Stimulated activated naive CD4-positive, alpha-beta T cell treated with Interleukin-2 at 50 U/mL for 16 hours (primary cell): ENCODE results near the gene COL23A1.

Experiments used
- DNase-seq: peaks from one replicate; lab custom pipeline; 2025; lab: John Stamatoyannopoulos, UW

The COL23A1 gene

DNA sequence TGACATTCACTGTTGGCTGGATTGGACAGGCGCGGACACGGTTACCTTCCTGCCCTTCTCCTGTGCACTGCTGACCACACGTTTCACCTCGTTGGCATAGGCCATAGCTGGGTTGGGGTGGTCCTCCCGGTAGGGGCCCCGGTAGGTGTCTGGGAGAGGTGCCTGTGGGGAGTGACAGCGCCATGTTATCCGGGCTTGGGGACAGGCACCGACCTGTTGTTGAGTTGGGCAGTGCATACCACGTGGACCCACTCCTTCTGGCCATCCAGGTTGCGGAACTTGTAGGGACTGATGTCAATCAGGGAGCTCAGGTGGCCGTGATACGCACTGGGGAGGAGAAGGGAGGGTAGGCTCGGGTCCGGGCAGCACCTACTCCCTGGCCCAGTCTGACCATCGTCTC is 365.8 kb downstream of the COL23A1 start:
- no peak for DNase-seq

DNA sequence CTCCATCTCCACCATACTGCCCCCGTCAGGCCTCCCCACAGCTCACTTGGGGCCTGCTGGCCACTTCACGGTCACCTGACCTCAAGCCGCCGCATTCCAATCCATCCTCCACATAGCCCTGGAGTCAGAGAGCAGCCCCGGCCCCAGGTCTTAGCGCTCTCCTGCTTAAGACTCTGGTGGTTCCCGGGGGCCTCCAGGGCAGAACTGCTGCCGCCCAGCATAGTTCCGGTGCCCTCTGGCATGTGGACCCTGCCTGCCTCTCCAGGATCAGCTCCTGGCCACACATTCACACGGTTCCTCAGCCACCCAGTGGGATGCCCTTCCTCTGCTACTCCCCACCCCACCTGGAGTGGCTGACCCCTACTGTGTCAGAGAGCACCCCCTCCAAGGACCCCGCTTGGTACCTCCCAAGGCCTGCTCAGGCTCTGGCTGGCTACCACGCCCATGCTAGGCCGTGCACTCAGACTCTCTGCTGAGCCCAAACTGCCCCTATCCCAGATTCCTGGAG is 366.3 kb downstream of the COL23A1 start:
- DNase-seq = no peak

DNA sequence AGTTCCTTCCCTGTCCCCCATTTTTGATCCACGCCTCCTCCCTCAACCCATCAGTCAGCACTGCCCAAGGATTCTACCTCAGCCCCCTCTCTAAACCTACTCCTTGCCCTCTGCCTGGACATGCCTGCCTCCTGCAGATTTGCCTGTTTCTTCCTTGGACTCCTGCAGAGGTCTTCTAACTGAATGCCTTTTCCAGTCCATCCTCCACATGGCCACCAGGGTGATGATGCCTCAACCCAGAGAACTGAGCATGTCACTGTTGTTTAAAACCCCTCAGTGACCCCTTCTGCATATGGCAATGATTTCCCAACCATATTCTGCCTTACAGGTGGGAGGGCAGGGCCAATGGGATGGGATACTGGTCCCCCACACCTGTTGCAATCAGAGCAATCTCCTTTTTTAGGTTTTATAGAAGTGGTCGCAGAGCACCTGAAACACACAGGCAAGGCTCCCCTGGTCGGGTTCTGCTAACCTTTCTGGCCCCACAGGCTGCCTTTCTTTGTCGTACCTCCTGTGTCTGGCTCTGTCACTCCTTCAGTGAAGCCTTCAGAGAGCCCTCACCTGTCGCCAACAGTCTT is 366.9 kb downstream of the COL23A1 start:
- DNase-seq = no peak

DNA sequence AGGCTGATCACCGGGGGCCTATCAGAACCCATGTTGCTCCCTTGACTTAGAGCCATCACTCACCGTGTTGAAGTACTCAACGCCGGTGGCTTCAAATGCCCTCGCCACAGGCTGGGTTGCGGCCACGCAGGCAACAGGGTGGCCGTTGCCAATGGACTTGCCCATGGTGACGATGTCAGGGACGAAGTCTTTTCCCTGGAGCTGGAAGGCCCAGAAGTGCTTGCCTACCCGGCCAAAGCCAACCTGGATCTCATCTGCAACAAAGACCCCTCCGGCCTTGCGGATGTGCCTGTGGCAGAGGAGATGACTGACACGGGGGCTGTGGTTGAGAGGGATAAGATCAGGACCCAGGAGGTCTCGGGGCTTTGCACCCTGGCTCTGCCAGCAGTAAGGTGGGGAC is 367.9 kb downstream of the COL23A1 start:
- DNase-seq = no peak

DNA sequence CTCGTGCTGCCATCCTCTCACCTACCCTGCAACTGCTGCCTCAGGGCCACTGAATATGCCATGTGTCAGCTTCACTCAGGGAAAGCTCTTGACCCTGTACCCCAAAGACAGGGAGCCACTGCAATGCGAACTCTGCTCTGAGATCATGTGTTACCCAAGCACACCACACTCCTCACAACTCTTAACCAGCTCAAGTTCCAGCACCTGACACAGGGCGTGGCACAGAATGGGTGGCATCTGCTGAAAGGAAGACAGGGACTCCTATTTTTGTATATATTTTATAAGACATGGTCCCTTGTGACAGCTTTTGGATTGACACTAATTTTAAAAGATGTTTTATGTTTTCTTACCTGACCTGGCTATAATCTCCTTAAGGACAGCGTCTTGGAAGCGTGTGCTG is 368.3 kb downstream of the COL23A1 start:
- no peak for DNase-seq

DNA sequence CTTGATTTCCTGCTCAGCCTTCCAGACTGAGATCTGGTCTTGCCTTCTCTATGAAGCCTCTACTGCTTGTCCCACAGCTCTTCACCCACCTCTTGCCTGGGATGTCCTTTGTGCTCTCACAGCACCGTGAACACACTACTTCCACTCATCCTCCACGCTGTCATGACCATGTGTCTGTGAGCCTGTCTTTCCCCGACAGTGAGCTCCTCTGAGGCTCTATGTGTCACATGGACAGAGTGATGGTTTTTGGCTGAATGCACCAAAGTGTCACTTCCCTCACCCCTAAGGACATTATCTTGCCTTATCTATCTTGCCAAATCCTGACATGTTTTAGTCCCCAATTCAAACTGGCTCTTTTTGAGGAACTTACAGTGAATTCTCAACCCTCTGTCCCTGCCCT is 368.9 kb downstream of the COL23A1 start:
- no peak for DNase-seq

DNA sequence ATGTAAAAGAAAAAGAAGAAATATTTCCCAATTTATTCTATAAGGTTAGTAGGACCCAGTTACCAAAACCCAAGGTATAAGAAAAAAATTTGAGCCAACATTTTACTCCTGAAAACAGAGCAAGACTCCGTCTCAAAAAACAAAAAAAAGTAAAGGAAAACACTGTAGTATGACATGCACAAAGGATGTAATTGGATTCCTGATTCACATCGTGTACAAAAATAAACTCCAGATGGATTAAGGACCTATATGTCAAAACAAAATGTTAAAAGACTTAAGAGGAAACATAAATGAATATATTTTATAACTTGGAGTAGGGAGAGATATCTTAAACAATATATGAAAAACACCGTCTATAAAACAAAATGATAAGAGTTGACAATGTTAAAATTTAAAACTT is 371.4 kb downstream of the COL23A1 start:
- no peak for DNase-seq

DNA sequence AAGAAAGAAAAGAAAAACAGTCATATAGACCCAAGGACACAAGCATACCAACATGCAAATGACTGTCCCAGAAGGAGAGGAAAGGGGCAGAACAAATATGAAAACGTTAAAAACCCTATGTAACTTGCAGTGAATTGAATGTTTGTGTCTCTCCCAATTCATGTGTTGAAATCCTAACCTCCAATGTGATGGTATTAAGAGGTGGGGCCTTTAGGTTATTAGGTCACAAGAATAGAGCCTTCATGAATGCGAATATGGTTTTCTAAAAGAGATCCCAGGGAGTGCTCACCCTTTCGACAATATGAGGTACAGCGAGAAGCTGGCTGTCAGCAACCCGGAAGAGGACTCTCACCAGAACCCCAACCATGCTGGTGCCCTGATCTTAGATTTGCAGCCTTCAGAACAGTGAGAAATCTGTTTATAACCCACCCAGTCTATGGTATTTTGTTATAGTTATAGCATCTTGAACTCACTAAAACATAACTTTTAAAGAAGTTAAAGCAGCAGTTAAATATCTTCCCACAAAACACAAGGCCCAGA is 371.9 kb downstream of the COL23A1 start:
- no peak for DNase-seq

DNA sequence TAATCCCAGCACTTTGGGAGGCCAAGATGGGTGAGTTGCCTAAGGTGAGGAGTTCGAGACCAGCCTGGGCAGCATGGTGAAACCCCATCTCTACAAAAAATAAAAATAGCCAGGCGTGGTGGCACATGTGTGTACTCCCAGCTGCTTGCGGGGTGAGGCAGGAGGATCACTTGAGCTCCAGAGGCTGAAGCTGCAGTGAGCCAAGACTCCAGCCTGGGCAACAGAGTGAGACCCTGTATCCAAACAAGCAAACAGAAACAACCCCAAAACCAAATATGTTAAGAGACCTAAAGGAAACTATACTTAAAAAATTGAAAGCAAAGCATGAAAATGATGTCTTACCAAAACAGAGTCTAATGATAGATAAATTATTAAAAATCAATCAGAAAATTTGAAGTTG is 373.4 kb downstream of the COL23A1 start:
- no peak for DNase-seq

DNA sequence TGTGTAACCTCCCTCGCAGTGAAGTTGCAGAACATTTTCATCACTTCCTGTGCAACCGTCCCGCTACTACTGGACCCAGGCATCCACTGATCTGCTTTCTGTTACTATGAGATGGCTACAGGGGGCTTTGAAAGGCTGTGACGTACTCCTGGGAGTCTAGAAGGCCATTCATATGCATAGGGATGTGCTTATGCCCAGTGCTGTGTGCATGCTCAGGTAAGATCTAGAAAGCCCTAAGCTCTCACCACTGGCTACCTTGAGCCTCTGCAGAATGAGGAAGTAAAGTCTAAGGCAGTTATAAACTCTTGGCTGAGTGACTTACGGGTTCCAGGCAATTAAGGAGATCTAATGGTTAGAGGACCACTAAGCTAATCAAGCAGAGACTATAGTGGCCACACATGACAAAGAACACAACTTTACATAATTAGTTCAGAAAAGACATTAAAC is 374.1 kb downstream of the COL23A1 start:
- no peak for DNase-seq

DNA sequence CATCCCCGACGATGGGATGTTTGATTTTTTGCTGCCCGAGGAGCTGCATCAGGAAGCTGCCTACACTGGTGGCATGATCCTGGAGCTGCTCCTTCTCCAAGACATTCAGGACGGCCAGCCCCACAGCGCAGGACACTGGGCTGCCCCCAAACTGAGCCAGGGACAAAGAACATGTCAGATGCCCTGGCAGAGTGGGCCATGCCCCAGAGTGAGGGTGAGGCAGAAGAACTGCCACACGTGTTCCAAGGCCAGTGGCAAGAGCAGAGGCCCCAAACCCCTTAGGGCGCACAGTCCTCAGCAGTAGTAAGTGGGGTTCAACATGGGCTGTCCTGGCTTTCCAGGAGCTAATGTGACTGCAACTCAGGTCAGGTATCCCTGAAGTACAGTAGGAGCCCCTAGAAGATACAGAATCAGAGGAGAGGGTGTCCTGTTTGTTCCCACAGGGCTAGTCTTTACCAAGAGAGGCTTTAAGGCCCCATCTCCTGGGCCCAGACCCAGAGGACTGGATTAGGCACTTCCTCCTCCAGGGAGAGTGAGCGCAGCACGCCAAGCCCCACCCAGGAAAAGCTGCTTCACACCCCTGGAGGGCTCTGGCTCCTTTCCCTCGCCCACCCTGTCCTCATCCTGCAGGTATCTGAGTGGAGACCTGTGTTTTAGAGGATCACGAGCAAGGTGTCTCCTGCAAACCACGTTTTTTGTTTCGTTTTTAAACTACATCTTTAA is 374.8 kb downstream of the COL23A1 start:
- no peak for DNase-seq

DNA sequence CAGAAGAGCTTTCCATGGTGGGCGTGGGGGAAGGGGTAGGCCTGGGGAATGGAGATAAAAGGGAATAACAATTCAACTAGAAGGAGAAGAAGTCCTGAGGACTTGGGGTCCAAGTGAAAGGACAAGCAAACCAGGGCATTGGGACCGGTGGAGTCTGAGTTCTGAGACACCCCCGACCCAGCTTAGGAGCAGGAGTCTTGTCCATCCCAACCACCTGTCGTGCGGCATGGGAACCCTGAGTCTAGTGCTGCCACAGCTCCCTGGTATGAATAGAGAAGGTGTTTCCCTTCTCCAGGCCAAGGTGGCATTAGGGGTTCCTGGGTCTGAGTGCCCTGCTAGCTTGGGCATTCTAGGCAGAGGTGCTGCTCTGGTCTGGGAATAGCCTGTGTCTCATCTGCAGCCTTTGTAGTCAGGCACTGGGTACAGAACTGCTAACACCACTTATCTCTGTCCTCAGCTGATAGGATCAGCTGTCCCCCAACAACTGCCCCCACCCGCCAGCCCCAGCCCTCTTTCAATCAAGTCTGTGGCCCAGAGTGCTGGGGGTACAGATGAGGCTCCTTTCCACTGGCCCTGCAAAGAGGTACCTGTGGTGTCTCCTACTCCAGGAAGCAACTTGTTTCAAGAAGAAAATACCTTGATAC is 375.9 kb downstream of the COL23A1 start:
- no peak for DNase-seq

DNA sequence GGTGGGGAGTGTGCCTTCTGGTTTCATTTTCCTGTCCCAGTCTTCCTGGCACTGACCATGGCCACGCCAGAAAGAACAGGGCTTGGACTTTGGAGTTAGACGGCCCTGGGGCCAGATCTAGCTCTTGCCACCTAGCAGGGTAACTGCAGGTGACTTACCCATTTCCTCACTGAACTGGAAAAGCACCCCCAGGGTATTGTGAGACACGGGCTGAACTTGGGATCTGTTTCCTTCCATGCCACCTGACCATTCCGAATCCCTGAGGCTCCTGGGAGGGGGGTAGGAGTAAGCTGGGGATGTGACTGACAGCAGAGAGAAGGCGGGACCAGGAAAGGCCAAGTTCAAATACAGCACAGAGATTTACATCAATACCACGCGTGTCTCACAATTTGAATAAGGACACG is 376.4 kb downstream of the COL23A1 start:
- no peak for DNase-seq

DNA sequence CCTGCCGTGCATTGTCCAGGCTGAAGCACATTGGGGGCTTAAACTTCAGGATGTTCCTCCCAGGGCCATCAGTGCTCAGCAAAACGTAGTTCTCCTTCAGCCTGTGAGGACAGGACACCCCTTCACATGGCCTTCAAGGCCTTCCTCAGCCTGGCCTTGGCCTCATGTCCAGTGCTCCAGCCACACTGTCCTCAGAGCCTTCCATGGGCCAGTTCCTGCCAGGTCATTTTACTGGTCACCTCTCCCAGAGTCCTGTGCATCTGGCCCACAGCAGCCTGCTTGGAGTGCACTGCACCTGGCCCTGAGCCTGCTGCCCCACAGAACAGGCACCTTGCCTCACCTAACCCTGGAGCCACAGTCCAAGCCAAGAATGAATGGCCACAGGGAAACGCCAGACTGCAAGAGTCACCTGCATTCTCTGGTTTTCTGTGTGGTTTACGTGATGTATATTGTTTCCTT is 377.2 kb downstream of the COL23A1 start:
- no peak for DNase-seq

DNA sequence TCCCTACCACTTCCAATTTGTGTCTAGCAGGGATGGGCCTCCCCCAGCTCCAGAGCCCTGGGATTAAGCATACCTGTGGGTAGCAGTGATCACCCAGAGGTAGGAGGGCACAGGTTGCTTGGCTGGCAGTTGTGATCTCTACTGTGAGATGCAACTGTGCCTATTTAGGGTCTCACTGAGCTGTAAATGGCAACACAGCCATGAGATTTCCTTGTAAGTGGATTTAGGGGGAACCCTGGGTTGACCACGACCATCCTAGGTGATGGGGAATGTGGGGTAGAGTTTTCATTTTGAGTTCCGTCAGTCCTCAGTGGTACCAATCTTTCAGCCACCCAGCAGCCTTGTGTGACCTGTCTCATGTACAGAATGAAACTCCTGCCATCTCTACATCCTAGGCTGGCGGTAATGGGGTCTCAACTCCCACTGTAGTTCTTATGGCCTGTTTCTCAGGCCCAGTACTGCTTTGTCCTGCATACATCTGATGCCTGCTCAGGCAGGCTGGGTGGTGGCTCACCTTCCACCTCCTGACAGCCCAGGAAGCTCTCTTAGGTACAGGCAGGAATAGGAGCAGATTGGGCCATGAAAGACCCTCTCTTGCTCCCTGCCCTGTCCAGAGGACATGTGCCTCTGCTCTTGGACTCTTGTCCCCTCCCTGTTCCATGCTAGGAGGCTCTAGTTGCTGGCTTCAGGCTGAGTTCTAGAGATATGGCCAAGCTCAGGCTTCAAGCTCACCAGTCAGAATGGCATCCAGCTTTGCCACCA is 377.8 kb downstream of the COL23A1 start:
- no peak for DNase-seq

DNA sequence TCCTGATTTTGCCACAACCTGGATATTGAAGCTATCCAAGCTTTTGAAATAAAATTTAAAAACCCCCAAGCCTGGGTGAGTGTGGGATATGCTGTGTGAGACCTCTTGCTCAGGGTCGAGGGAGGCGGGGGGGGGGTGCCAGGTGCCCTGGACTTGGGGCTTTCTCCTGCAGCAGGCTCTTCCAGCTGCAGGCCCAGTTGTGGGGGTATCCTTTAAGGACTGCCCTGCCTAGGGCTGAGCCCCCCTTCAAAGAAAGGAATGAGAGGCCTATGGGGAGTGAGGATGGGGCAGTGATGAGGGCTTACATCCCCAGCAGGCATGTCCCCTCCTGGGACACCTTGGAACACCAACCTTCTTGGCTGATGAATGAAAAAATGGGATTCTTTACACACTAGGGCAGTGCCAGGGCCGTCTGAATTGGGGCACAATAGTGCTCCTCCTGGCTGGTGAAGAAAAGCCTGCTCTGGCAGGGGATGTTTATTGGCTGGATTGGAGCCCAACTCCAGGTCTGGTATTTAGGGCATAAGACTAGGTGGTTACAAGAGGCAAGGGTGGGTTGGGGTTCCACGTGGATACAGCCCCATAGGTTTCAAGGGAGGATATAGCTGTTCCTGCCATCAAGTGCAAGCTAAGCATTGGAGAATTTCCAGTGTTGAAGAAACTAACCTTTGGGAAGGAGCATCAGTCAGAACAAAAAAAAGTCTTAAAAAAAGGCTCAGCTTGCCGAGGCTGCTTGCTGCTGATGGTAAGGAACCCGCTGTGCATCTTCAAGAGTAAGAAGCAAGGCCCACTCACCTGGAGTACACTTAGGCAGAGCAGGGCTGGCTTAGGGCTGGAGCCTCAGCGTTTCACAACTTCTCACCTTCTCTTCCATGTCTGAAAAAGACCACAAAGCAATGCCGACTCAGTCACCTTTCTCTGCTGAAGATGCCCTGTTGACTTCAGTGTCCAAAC is 378.8 kb downstream of the COL23A1 start:
- DNase-seq = no peak

DNA sequence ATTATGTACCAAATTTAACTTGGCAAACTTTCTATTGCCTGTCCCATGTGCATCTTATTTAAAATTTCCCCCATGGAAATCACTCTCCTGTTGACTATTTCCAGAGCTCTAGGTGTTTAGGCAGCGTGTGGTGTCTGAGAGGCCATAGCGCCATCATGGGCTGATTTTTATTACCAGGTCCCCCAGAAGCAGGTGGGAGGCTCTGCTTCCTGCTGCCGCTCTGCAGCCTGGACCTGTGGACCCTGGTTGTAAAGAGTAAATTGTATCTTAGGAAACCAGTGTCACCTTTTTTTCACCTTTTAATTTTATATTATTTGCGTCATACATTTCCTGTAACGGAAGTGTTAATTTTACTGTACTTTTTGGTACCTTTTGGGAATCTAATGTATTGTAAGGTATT is 379.5 kb downstream of the COL23A1 start:
- DNase-seq = no peak

DNA sequence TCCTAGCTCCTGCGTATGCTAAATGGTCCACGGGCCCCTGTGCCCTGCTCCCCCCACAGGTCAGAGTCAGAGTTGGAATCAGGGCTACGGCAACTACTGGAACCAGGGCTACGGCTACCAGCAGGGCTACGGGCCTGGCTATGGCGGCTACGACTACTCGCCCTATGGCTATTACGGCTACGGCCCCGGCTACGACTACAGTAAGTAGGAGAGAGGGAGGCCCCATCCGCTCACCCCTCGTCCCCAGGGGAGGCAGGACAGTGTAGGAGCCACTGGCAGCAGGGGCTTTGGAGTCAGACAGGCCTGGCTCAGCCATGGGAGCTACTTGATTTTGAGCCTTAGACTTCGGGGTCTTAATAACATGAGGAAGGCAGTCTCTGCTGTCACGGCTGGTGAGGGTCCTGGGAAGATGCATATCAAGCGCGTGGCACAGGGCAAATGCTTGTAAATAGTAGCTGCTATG is 380.1 kb downstream of the COL23A1 start:
- no peak for DNase-seq

DNA sequence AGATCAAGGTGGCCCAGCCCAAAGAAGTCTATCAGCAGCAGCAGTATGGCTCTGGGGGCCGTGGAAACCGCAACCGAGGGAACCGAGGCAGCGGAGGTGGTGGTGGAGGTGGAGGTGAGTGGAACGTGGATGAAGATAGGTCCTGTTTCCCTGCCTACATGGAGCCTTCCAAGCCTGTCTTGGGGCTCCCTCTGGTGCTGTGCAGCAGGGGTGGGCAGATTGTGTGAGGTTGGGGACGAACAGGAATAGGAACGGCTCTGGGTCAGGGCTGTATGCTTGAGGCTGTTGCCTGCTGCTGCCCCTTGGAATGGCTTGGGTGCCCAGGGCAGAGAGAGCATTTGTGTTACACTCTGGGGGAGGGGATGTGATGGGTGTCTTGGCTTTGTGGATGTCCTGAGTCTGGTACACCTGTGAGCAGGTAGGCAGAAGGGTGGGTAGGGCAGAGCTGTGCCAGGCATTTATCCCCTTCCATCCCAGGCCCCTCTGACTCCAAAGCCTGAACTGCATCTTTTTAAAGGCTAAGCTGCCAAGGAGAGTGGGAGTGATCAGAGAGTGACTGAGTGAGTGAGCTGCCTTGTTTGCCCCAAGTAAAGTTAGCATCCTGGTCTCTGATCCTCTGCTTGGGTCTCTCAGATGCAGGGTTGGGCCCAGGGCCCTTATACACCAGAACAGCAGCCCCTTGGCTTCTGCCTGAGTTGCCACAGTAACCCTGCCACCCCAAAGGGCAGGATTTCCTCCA is 380.7 kb downstream of the COL23A1 start:
- DNase-seq = no peak

DNA sequence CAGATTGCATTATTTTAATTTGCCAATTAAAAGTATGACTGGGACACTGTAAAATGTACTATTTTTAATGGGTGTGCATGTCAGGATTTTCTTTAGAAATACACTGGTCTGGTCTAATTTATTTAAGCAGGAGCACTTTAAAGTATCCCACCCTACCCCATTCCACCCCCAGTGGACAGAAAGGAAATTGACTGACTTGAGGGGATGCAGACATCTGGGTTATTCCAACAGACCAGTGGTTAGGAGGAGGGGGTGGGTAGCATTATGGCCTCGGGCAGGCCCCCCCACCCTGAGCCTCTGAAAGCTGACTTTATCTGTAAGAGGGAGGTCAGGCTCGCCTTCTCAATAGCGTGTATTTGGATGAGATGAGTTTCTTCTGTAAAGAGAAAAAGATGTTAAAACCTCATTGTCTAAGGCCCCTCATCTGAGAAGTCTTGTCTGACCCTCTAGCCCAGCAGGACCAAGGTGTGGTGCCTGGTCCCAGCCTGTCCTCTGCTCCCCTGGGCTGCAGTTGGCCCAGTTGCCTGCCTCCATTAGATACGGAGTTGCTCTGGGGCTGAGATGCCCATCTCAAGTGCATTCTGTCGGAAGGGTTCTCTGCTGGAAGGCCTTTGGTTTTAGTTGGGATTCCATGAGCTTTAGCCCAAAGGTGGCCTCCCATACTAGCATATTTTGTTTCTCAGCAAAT is 381.5 kb downstream of the COL23A1 start:
- no peak for DNase-seq
